ENCODE measurements around the gene RTTN. TPM values are rescaled to one million over a fixed set of nuclear protein-coding genes. Genes with fewer than 3 reads are reported as not detected.

Gene RTTN
- total RNA-seq, 1 experiment from 2014 or later: 16.9 TPM

DNA sequence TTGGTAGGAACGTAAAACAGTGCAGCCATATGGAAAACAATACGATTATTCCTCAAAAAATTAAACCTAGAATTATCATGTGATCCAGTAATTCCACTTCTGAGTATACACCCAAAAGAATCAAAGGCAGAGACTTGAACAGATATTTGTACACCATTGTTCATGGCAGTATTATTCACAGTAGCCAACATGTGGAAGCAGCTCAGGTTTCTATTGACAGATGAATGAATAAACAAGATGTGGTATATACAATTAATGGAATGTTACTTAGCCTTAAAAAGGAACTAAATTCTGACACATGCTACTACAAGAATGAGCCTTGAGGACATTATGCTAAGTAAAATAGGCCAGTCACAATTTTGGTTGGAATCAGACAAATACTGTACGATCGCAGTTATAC, 14.2 kb upstream of the RTTN start:
- no peak overlapping the region for H3K4me3 ChIP-seq (ENCODE audit: low read depth in 2 of 2, low read length in 2 of 2)
- ATAC-seq (no peak), DNase-seq (ENCODE audit: low read depth, low spot score) (no peak)
- no peaks in the 10 kb centered on the region for H3K36me3 ChIP-seq (ENCODE audit: control insufficient read depth, insufficient read depth, low read length)
- no peaks in the 10 kb centered on the region for H3K27me3 ChIP-seq (ENCODE audit: control insufficient read depth, insufficient read depth, low read length)
- no peaks in the 10 kb centered on the region for H3K4me1 ChIP-seq (ENCODE audit: control insufficient read depth, insufficient read depth, low read length)
- intact Hi-C loops (cut with micrococcal nuclease; ENCODE audit: unreplicated experiment): no loop called here
- CTCF ChIA-PET: no interaction called here
- in situ Hi-C loops (cut with HindIII; ENCODE audit: low pct_unique_long_range_greater_than_20kb, low sequenced_read_pairs): no loop called here
- no peaks in the 10 kb centered on the region for H3K9me3 ChIP-seq (ENCODE audit: control insufficient read depth, insufficient read depth, low read depth, low read length)
- no peak overlapping the region for H3K27ac ChIP-seq (ENCODE audit: low read length)
- TF ChIP-seq, protein P1, sequence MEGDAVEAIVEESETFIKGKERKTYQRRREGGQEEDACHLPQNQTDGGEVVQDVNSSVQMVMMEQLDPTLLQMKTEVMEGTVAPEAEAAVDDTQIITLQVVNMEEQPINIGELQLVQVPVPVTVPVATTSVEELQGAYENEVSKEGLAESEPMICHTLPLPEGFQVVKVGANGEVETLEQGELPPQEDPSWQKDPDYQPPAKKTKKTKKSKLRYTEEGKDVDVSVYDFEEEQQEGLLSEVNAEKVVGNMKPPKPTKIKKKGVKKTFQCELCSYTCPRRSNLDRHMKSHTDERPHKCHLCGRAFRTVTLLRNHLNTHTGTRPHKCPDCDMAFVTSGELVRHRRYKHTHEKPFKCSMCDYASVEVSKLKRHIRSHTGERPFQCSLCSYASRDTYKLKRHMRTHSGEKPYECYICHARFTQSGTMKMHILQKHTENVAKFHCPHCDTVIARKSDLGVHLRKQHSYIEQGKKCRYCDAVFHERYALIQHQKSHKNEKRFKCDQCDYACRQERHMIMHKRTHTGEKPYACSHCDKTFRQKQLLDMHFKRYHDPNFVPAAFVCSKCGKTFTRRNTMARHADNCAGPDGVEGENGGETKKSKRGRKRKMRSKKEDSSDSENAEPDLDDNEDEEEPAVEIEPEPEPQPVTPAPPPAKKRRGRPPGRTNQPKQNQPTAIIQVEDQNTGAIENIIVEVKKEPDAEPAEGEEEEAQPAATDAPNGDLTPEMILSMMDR (IDR thresholded peaks at IDR 0.05): no peak
- no peak for TF ChIP-seq TCF7L2 (IDR thresholded peaks at IDR 0.05; ENCODE audit: low read depth, low read length)
- no peak for TF ChIP-seq SIN3A (IDR thresholded peaks at IDR 0.05; ENCODE audit: borderline replicate concordance, insufficient read depth, low read depth, low read length)
- TF ChIP-seq, protein P2, sequence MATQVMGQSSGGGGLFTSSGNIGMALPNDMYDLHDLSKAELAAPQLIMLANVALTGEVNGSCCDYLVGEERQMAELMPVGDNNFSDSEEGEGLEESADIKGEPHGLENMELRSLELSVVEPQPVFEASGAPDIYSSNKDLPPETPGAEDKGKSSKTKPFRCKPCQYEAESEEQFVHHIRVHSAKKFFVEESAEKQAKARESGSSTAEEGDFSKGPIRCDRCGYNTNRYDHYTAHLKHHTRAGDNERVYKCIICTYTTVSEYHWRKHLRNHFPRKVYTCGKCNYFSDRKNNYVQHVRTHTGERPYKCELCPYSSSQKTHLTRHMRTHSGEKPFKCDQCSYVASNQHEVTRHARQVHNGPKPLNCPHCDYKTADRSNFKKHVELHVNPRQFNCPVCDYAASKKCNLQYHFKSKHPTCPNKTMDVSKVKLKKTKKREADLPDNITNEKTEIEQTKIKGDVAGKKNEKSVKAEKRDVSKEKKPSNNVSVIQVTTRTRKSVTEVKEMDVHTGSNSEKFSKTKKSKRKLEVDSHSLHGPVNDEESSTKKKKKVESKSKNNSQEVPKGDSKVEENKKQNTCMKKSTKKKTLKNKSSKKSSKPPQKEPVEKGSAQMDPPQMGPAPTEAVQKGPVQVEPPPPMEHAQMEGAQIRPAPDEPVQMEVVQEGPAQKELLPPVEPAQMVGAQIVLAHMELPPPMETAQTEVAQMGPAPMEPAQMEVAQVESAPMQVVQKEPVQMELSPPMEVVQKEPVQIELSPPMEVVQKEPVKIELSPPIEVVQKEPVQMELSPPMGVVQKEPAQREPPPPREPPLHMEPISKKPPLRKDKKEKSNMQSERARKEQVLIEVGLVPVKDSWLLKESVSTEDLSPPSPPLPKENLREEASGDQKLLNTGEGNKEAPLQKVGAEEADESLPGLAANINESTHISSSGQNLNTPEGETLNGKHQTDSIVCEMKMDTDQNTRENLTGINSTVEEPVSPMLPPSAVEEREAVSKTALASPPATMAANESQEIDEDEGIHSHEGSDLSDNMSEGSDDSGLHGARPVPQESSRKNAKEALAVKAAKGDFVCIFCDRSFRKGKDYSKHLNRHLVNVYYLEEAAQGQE (IDR thresholded peaks at IDR 0.05; ENCODE audit: insufficient read depth in 1 of 2, low read depth in 2 of 2, low read length in 1 of 2): no peak
- no peak for TF ChIP-seq POLR2AphosphoS5 (IDR thresholded peaks at IDR 0.05; ENCODE audit: low read depth, low read length)
- POLR2A ChIA-PET: no interaction called here
- BruUV-seq (replicated peaks): no TSS peak

DNA sequence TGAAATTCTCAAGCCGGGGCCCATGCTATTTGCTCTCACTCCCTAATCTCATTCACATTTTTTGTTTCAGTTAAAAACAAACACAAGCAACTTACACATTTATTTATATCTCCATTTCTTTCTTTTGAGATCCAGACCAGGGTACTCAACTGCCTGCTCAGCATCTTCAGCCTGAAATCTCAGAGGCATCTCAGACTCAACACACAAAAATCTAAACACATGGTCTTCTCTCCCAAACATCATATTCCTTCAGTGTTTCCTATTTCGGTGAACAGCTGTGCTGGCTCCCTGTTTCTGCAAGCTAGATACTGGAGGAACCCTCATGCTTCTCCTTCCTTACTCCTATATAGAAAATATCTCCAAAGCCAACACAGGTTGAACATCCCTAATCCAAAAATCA, 11.3 kb upstream of the RTTN start:
- in situ Hi-C loops (cut with HindIII; ENCODE audit: low pct_unique_long_range_greater_than_20kb, low sequenced_read_pairs) (no loop called here), intact Hi-C loops (cut with micrococcal nuclease; ENCODE audit: unreplicated experiment) (no loop called here)
- ChIA-PET POLR2A (no interaction called here), CTCF (no interaction called here)
- Histone ChIP-seq H3K27me3 (ENCODE audit: control insufficient read depth, insufficient read depth, low read length) (no peaks in the 10 kb centered on the region), H3K9me3 (ENCODE audit: control insufficient read depth, insufficient read depth, low read depth, low read length) (no peaks in the 10 kb centered on the region; the same call in 1 of the 2 replicates), H3K27ac (ENCODE audit: low read length) (no peak overlapping the region), H3K4me3 (ENCODE audit: low read depth in 2 of 2, low read length in 2 of 2) (no peak overlapping the region), H3K4me1 (ENCODE audit: control insufficient read depth, insufficient read depth, low read length) (no peaks in the 10 kb centered on the region), H3K36me3 (ENCODE audit: control insufficient read depth, insufficient read depth, low read length) (no peaks in the 10 kb centered on the region)
- ATAC-seq (no peak), DNase-seq (ENCODE audit: low read depth, low spot score) (no peak)
- no peak for TF ChIP-seq TCF7L2 (IDR thresholded peaks at IDR 0.05; ENCODE audit: low read depth, low read length)
- TF ChIP-seq, protein P2 (IDR thresholded peaks at IDR 0.05; ENCODE audit: insufficient read depth in 1 of 2, low read depth in 2 of 2, low read length in 1 of 2): no peak
- no peak for TF ChIP-seq POLR2AphosphoS5 (IDR thresholded peaks at IDR 0.05; ENCODE audit: low read depth, low read length)
- no peak for TF ChIP-seq SIN3A (IDR thresholded peaks at IDR 0.05; ENCODE audit: borderline replicate concordance, insufficient read depth, low read depth, low read length)
- TF ChIP-seq, protein P1 (IDR thresholded peaks at IDR 0.05): no peak
- BruUV-seq (replicated peaks): no TSS peak
